K562 (cell line): ENCODE measurements around the gene HMGN5. TPM values are rescaled to one million over a fixed set of nuclear protein-coding genes. Genes with fewer than 3 reads are reported as not detected.

Experiments used
- ATAC-seq: fragments of 200-7000 bp; cut with Tn5 transposase; 3 replicates; pipeline ENCODE4 v1.9.1; 2020; ENCODE audit warnings: moderate library complexity
- BruUV-seq: library from RNA; stranded (reverse); fragments of 400-500 nt; replicated peaks from 2 replicates; lab custom pipeline; 2021; lab: Mats Ljungman, UMichigan
- CTCF ChIA-PET: fragments of 300-600 bp; formaldehyde crosslinking; extraction: SDS; loops from one replicate; lab custom pipeline; 2021; ENCODE audit warnings: low intra/inter-chr PET ratio; lab: Yijun Ruan, JAX
- POLR2A ChIA-PET: fragments of 300-600, 350-650 bp; sonication (Branson Sonifier 250); formaldehyde crosslinking; extraction: SDS; loops from one replicate; lab custom pipeline; 2021; ENCODE audit warnings: antibody characterized with exemption, inconsistent platforms; lab: Yijun Ruan, JAX
- DNase-seq, 4 experiments: peaks; one replicate each; pipeline versions ENCODE4 v3.0.0 to v3.0.0-alpha.2; 2011 to 2018; ENCODE audit warnings: low spot score in 3 of 4, mixed read lengths in 3 of 4; ENCODE audit errors: extremely low read depth in 1 of 4
- FAIRE-seq: peaks from 2 replicates; lab custom pipeline; 2011; peaks lifted over from hg19 to GRCh38; lab: Jason Lieb, UNC
- H2AFZ ChIP-seq: 2 replicates; pipeline ENCODE4 v1.6.0; 2011; ENCODE audit warnings: low read depth, low read length, control low read depth, inconsistent platforms
- H3K27ac ChIP-seq: fragments of 200-600 bp; 3 replicates; pipeline ENCODE4 v1.8.0; 2011; ENCODE audit warnings: low read depth, mild to moderate bottlenecking, control low read depth, inconsistent platforms, low read length, moderate library complexity, mixed read lengths; ENCODE audit errors: extremely low read depth
- H3K27me3 ChIP-seq, 2 experiments: fragments of 300-600 bp in 1 of 2; 2 replicates in 1 of 2; 3 replicates in 1 of 2; pipeline versions ENCODE4 v1.6.0 to v1.8.0; 2011; ENCODE audit warnings: inconsistent platforms in 2 of 2, low read length in 2 of 2, mild to moderate bottlenecking in 1 of 2, mixed read lengths in 1 of 2, moderate library complexity in 1 of 2; ENCODE audit not compliant: control insufficient read depth in 2 of 2, insufficient read depth in 2 of 2
- H3K36me3 ChIP-seq: fragments of 300-600 bp; 3 replicates; pipeline ENCODE4 v1.8.0; 2011; ENCODE audit warnings: mild to moderate bottlenecking, low read length, inconsistent platforms; ENCODE audit not compliant: control insufficient read depth, insufficient read depth
- H3K4me1 ChIP-seq, 2 experiments: fragments of 200-600 bp in 1 of 2; replicated peaks in 1 of 2; 2 replicates in 1 of 2; 3 replicates in 1 of 2; pipeline versions ENCODE4 v1.5.1 to v1.8.0; 2011; ENCODE audit warnings: inconsistent platforms in 2 of 2, low read length in 2 of 2, mild to moderate bottlenecking in 1 of 2, mixed read lengths in 1 of 2, moderate library complexity in 1 of 2; ENCODE audit not compliant: control insufficient read depth in 2 of 2, insufficient read depth in 2 of 2
- H3K4me2 ChIP-seq: 2 replicates; pipeline ENCODE4 v1.6.1; 2011; ENCODE audit warnings: low read length, control low read depth, inconsistent platforms, mixed read lengths; ENCODE audit not compliant: insufficient read depth
- H3K4me3 ChIP-seq: fragments of 200-600 bp; sonication (generic), shearing (Covaris generic); 2 replicates; pipeline ENCODE4 v1.5.1; 2016; ENCODE audit warnings: control low read depth, inconsistent platforms
- H3K79me2 ChIP-seq: fragments of 200-600 bp; 3 replicates; pipeline ENCODE4 v1.8.0; 2011; ENCODE audit warnings: low read length, inconsistent platforms; ENCODE audit not compliant: control insufficient read depth, insufficient read depth
- H3K9ac ChIP-seq, 2 experiments: 2 replicates each; pipeline versions ENCODE4 v1.6.0 to v1.6.1; 2011; ENCODE audit warnings: low read depth in 2 of 2, low read length in 2 of 2, control low read depth in 1 of 2, inconsistent platforms in 1 of 2, mild to moderate bottlenecking in 1 of 2, mixed read lengths in 1 of 2; ENCODE audit not compliant: insufficient read depth in 1 of 2
- H3K9me1 ChIP-seq: one replicate; pipeline ENCODE4 v1.6.0; 2011; ENCODE audit warnings: inconsistent platforms, mild to moderate bottlenecking, low read length, moderate library complexity; ENCODE audit not compliant: control insufficient read depth, insufficient read depth
- H3K9me3 ChIP-seq: replicated peaks from 2 replicates; pipeline ENCODE4 v1.5.1; 2011; ENCODE audit warnings: low read depth, low read length, inconsistent platforms; ENCODE audit not compliant: control insufficient read depth, insufficient read depth
- H4K20me1 ChIP-seq: replicated peaks from 2 replicates; pipeline ENCODE4 v1.6.1; 2011; ENCODE audit warnings: low read length, inconsistent platforms, mixed read lengths; ENCODE audit not compliant: control insufficient read depth, insufficient read depth
- BHLHE40 ChIP-seq: IDR thresholded peaks from 2 replicates; pipeline ENCODE4 v1.6.1; 2011; ENCODE audit warnings: low read length, improper control_type of control experiment
- FOXA3 ChIP-seq, 2 experiments: fragments of 450-650 bp in 1 of 2; sonication (generic) in 1 of 2; formaldehyde crosslinking; IDR thresholded peaks in 1 of 2; conservative IDR thresholded peaks in 1 of 2; 2 replicates each; pipeline versions ENCODE4 v1.4.0 to v1.8.0; 2020 to 2022; ENCODE audit warnings: mild to moderate bottlenecking in 2 of 2, missing genetic modification reagents in 1 of 2
- GATAD2A ChIP-seq: fragments of 450-650 bp; IDR thresholded peaks from 2 replicates; pipeline ENCODE4 v1.6.1; 2017
- HDGF ChIP-seq: fragments of 450-650 bp; IDR thresholded peaks from 2 replicates; pipeline ENCODE4 v1.6.1; 2016
- IFI16 ChIP-seq: fragments of 250-450 bp; sonication (Bioruptor Pico); IDR thresholded peaks from 2 replicates; pipeline ENCODE4 v2.1.2; 2022; ENCODE audit warnings: mild to moderate bottlenecking, inconsistent platforms
- ILF3 ChIP-seq: fragments of 450-650 bp; IDR thresholded peaks from 2 replicates; pipeline ENCODE4 v1.6.1; 2018; ENCODE audit warnings: antibody characterized with exemption, mild to moderate bottlenecking, moderate library complexity, borderline replicate concordance
- MEIS2 ChIP-seq: fragments of 450-650 bp; IDR thresholded peaks from 2 replicates; pipeline ENCODE4 v1.6.1; 2014; ENCODE audit warnings: mild to moderate bottlenecking; ENCODE audit not compliant: partially characterized antibody
- NFE2 ChIP-seq: IDR thresholded peaks from 2 replicates; pipeline ENCODE4 v1.6.1; 2014; ENCODE audit warnings: antibody characterized with exemption, low read depth
- NR2F6 ChIP-seq: fragments of 450-650 bp; formaldehyde crosslinking; IDR thresholded peaks from 2 replicates; pipeline ENCODE4 v1.4.0; 2020; ENCODE audit warnings: mild to moderate bottlenecking
- NRF1 ChIP-seq, 2 experiments: fragments of 450-650 bp; IDR thresholded peaks in 1 of 2; conservative IDR thresholded peaks in 1 of 2; 2 replicates each; pipeline ENCODE4 v1.6.1; 2014; ENCODE audit warnings: mild to moderate bottlenecking in 2 of 2
- PTRF ChIP-seq: fragments of 450-650 bp; IDR thresholded peaks from 2 replicates; pipeline ENCODE4 v1.6.1; 2016; ENCODE audit warnings: mild to moderate bottlenecking, missing genetic modification characterization, missing compliant biosample characterization
- THRAP3 ChIP-seq: fragments of 450-650 bp; IDR thresholded peaks from 2 replicates; pipeline ENCODE4 v1.6.1; 2016; ENCODE audit warnings: mild to moderate bottlenecking, inconsistent platforms, borderline replicate concordance
- ZNF699 ChIP-seq: fragments of 250-450 bp; sonication (Bioruptor Pico); IDR thresholded peaks from 2 replicates; pipeline ENCODE4 v1.8.0; 2021; ENCODE audit warnings: mild to moderate bottlenecking, moderate library complexity; ENCODE audit not compliant: insufficient replicate concordance
- WGBS: fragments of 100-300 bp; shearing (Covaris generic); methylation state at CpG from one replicate; pipeline ENCODE4 v1.1.6; 2016; ENCODE audit warnings: low coverage, mixed read lengths; ENCODE audit not compliant: insufficient coverage; ENCODE audit errors: missing lambda C conversion rate; 5-methylcytosine and 5-hydroxymethylcytosine counted together
- in situ Hi-C: fragments of 300-500 bp; cut with MboI; formaldehyde crosslinking; loops from 4 replicates; pipeline ENCODE4 v1.15.0; 2018; ENCODE audit warnings: inconsistent platforms, mixed read lengths
- intact Hi-C: fragments of 100-400 bp; cut with micrococcal nuclease; formaldehyde crosslinking; loops from 2 replicates; pipeline ENCODE4 v1.14.2; 2022
- polyA plus RNA-seq, 8 experiments: library from polyadenylated mRNA; depleted of rRNA in 4 of 8; stranded (reverse) in 5 of 8; unstranded in 3 of 8; fragments of >200 nt; fragmentation: Nextera tagmentation in 2 of 8; fragmentation: Illumina TruSeq in 1 of 8; extraction: Ambion mirVana in 2 of 8; extraction: Trizol in 1 of 8; gene quantifications; 2 replicates each; pipeline versions ENCODE4 v1.2.1 to v1.2.3, GENCODE V29; 2011 to 2014; ENCODE audit warnings: inconsistent platforms in 1 of 8, missing spikeins in 1 of 8
- total RNA-seq, 7 experiments: library from RNA; depleted of rRNA in 6 of 7; stranded (reverse); fragments of >200 nt in 6 of 7; fragmentation: Illumina TruSeq in 2 of 7; extraction: Trizol in 2 of 7; gene quantifications; 2 replicates each; pipeline versions ENCODE4 v1.2.1 to v1.2.3, GENCODE V29; 2011 to 2021; ENCODE audit warnings: low replicate concordance in 1 of 7
- TF ChIP-seq, protein P1 (sequence below): fragments of 200-400 bp; formaldehyde crosslinking; IDR thresholded peaks from 2 replicates; pipeline ENCODE4 v1.6.1; 2017; ENCODE audit warnings: mild to moderate bottlenecking, low read depth, low read length, moderate library complexity
- TF ChIP-seq, protein P2 (sequence below): IDR thresholded peaks from 2 replicates; pipeline ENCODE4 v1.6.1; 2012; ENCODE audit warnings: low read depth, low read length, improper control_type of control experiment, borderline replicate concordance

The HMGN5 gene
- total and polyA plus RNA-seq, 9 of the 15 experiments (the other 6 are each of a cell fraction or from before 2014, with no cell fraction given), result 2.5 to 56.1 (median 7.0) TPM

DNA sequence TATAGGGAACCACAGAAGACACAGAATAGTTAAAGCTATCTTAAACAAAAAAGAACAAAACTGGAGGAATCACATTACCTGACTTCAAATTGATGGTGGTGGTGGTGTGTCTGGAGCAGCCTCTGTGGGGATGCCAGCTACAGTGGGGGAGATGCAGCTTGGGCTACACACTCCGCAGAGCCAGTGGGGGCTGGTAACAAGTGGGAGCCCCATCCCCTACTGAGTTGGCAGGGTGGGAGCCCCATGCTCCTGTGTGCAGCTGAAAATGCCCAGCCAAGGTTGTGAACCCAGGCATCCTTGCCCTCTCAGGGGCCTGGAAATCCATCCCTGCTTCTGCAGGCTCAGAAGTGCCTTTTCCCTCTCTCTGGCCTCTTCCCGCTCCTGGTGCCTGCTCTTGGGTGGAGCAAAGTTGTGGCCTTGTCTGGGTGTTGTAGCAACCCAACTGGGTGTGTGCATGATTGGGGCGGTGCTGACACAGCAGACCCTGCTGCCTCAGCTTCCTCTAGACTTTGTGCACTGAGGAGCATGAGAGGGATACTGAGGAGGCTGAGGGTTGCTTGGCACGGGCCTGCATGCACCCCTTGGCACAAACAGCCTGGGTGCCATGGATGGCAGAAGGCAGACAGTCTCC is 39.1 kb upstream of the HMGN5 start:
- Histone ChIP-seq H3K9me3 (no peaks in the 10 kb centered on the region), H2AFZ (no peak overlapping the region), H3K4me1 (peaks cover 0 to 3% of the 10 kb centered on the region in 2 experiments; a peak in 1 of 5 replicates), H3K27ac (no peak overlapping the region), H3K79me2 (no peaks in the 10 kb centered on the region), H4K20me1 (no peaks in the 10 kb centered on the region), H3K4me3 (no peak overlapping the region), H3K4me2 (no peak overlapping the region), H3K36me3 (no peaks in the 10 kb centered on the region), H3K9me1 (no peaks in the 10 kb centered on the region), H3K27me3 (no peaks in the 10 kb centered on the region), H3K9ac (no peak overlapping the region)
- POLR2A ChIA-PET, result no interaction called here
- no peak for FAIRE-seq
- in situ Hi-C loops (no loop called here), intact Hi-C loops (no loop called here)
- ATAC-seq, result no peak
- CTCF ChIA-PET, result no interaction called here
- WGBS, result 17% methylated on average over 3 of the region's 4 CpGs
- DNase-seq, result no peak
- TF ChIP-seq NFE2 (no peak), THRAP3 (no peak), GATAD2A (no peak), NR2F6 (CRISPR knock-in tag) (no peak), HDGF (no peak), NRF1 (conservative IDR thresholded peaks at IDR 0.05 in 1 of 2, IDR thresholded peaks at IDR 0.05 in 1 of 2) (no peak), ILF3 (no peak), IFI16 (CRISPR knock-in tag) (no peak), PTRF (tag) (no peak), FOXA3 (CRISPR knock-in tag; conservative IDR thresholded peaks at IDR 0.05 in 1 of 2, IDR thresholded peaks at IDR 0.05 in 1 of 2) (no peak), BHLHE40 (no peak), ZNF699 (CRISPR knock-in tag) (no peak), MEIS2 (no peak)
- TF ChIP-seq, protein P1, sequence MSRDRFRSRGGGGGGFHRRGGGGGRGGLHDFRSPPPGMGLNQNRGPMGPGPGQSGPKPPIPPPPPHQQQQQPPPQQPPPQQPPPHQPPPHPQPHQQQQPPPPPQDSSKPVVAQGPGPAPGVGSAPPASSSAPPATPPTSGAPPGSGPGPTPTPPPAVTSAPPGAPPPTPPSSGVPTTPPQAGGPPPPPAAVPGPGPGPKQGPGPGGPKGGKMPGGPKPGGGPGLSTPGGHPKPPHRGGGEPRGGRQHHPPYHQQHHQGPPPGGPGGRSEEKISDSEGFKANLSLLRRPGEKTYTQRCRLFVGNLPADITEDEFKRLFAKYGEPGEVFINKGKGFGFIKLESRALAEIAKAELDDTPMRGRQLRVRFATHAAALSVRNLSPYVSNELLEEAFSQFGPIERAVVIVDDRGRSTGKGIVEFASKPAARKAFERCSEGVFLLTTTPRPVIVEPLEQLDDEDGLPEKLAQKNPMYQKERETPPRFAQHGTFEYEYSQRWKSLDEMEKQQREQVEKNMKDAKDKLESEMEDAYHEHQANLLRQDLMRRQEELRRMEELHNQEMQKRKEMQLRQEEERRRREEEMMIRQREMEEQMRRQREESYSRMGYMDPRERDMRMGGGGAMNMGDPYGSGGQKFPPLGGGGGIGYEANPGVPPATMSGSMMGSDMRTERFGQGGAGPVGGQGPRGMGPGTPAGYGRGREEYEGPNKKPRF, result no peak
- TF ChIP-seq, protein P2, sequence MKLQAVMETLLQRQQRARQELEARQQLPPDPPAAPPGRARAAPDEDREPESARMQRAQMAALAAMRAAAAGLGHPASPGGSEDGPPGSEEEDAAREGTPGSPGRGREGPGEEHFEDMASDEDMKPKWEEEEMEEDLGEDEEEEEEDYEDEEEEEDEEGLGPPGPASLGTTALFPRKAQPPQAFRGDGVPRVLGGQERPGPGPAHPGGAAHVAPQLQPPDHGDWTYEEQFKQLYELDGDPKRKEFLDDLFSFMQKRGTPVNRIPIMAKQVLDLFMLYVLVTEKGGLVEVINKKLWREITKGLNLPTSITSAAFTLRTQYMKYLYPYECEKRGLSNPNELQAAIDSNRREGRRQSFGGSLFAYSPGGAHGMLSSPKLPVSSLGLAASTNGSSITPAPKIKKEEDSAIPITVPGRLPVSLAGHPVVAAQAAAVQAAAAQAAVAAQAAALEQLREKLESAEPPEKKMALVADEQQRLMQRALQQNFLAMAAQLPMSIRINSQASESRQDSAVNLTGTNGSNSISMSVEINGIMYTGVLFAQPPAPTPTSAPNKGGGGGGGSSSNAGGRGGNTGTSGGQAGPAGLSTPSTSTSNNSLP, result no peak
- no TSS peak for BruUV-seq
